ENCODE measurements around the gene ADAM19. TPM values are rescaled to one million over a fixed set of nuclear protein-coding genes. Genes with fewer than 3 reads are reported as not detected.
A peak's percentile ranks its signal among the peaks of the same experiment; 100 is the strongest.

Gene ADAM19
- total RNA-seq, 8 experiments from 2014 or later = 7.8 to 38.9 (median 17.7) TPM

DNA sequence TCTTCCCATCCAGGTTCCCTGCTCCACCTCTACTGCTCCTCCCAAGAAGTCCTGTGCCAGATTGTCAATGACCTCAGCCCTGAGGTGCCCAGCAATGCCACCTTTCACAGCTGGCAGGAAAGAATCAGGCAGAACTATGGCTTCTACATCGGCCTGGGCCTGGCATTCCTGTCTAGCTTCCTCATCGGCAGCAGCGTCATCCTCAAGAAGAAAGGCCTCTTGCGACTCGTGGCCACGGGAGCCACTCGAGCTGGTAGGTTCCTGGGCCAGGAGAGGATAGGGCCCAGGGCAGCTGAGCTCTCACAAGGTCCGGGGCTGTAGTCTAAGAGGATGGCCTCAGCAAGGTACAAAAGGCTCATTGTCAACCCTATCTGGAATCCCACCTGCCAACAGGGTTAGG lies 112.5 kb downstream of the ADAM19 start:
- no peak overlapping the region for H3K4me3 ChIP-seq
- 0 to 100% (median 93%) methylated on average over 1 to 6 of the region's 8 CpGs; no CpG with 5 or more reads in 3 of the 10 experiments for WGBS, 10 experiments
- no peak for ATAC-seq (replicated peaks in 6 of 8)
- in situ Hi-C loops (cut with MboI; ENCODE audit: low pct_unique_long_range_greater_than_20kb in 2 of 9, low sequenced_read_pairs in 9 of 9, unreplicated experiment in 9 of 9) = loop anchor here in 1 of 9 experiments (25.0 kb wide), 1 partner anchor 101 kb away; no protein-coding TSS in a partner anchor
- peak overlapping the region in 1 of 2 donors; percentile 2 for H3K27ac ChIP-seq
- H3K4me1 ChIP-seq (replicated peaks in 1 of 2) = peaks cover 0 to 19% of the 10 kb centered on the region in 2 donors

DNA sequence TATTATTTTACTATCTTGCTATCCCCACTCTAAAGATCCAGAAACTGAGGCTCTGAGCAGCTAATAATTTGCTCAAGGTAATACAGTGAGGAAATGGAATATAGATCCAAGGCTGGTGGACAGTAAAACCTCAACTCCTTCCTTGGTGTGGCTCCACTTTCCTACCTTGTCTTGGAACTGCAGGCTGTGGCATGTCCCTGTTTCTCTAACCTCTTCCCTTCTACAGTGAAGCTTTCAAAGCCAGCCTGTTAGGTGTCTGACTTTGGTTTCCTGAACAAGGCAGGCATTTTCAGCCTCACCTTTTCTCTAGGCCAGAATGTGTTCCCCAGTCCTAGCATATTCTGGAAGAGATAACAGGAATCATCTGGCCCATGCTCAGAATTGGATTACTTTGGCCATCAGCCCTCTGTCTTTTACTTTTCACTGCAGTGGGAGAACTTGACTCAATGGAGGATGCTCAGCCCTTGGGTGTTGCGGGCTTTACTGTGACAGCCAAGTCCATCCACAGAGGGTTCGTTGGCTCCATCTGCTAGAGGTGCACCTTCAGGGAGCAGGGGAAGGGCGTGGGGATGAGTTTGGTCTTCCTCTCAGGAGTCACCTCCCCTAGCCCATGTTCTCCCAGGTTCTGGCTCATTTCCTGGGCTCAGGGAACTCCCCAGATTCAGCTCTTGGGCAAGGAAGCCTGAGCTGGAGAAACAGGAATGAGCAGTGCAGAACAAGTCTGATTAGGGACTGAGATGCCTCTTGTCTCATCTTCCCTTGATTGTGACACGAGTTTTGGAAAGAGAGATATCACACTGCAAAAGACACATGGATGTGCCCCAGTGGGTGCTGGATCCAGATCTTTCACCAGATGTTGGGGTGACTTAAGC lies 114.4 kb downstream of the ADAM19 start:
- peaks cover 0 to 23% of the 10 kb centered on the region in 2 donors for H3K4me1 ChIP-seq (replicated peaks in 1 of 2)
- no peak overlapping the region for H3K27ac ChIP-seq
- in situ Hi-C loops (cut with MboI; ENCODE audit: low pct_unique_long_range_greater_than_20kb in 2 of 9, low sequenced_read_pairs in 9 of 9, unreplicated experiment in 9 of 9) = loop anchor here in 1 of 9 experiments (25.0 kb wide), 1 partner anchor 99 kb away; no protein-coding TSS in a partner anchor
- ATAC-seq (replicated peaks in 6 of 8) = no peak
- 0 to 100% (median 84%) methylated on average over 1 to 4 of the region's 4 CpGs; no CpG with 5 or more reads in 4 of the 10 experiments for WGBS, 10 experiments
- H3K4me3 ChIP-seq = no peak overlapping the region

GRCh38 chr5:157459715-157460599 lies 115.6 kb downstream of the ADAM19 start, which contains the start of gene NIPAL4:
TSS of gene NIPAL4 (plus strand) at chr5:157460213. CDS start at chr5:157460321, 108 bp downstream.
- in situ Hi-C loops (cut with MboI; ENCODE audit: low pct_unique_long_range_greater_than_20kb in 2 of 9, low sequenced_read_pairs in 9 of 9, unreplicated experiment in 9 of 9) = loop anchor here in 1 of 9 experiments (25.0 kb wide), 1 partner anchor 98 kb away; no protein-coding TSS in a partner anchor

GRCh38 chr5:157458835-157459234 lies 116.7 kb downstream of the ADAM19 start:
- Histone ChIP-seq H3K4me3 (no peak overlapping the region), H3K4me1 (replicated peaks in 1 of 2) (peaks cover 0 to 12% of the 10 kb centered on the region in 2 donors), H3K27ac (no peak overlapping the region)
- in situ Hi-C loops (cut with MboI; ENCODE audit: low pct_unique_long_range_greater_than_20kb in 2 of 9, low sequenced_read_pairs in 9 of 9, unreplicated experiment in 9 of 9) = loop anchor here in 1 of 9 experiments (25.0 kb wide), 1 partner anchor 97 kb away; no protein-coding TSS in a partner anchor
- 32 to 88% (median 61%) methylated on average over 2 to 5 of the region's 5 CpGs; no CpG with 5 or more reads in 4 of the 10 experiments for WGBS, 10 experiments
- ATAC-seq (replicated peaks in 6 of 8) = no peak

More at GRCh38 chr5:157459715-157460599, 115.6 kb downstream of the ADAM19 start, which contains the start of gene NIPAL4:
- H3K4me1 ChIP-seq (replicated peaks in 1 of 2) = peaks cover 0 to 23% of the 10 kb centered on the region in 2 donors
- H3K27ac ChIP-seq = no peak within 1 kb of the TSS
- ATAC-seq (replicated peaks in 6 of 8) = peak; percentile 11 to 79 (median 59)
- peak within 1 kb of the TSS; percentile 5 to 35 (median 17) for H3K4me3 ChIP-seq
- 0% methylated on average over 2 to 5 of the region's 54 CpGs; no CpG with 5 or more reads in 8 of the 10 experiments for WGBS, 10 experiments

GRCh38 chr5:157457391-157457790 lies 118.2 kb downstream of the ADAM19 start:
- Histone ChIP-seq H3K4me1 (replicated peaks in 1 of 2) (peaks cover 0 to 8% of the 10 kb centered on the region in 2 donors), H3K27ac (no peak overlapping the region), H3K4me3 (no peak overlapping the region)
- WGBS, 10 experiments = 33 to 100% (median 88%) methylated on average over 1 to 4 of the region's 5 CpGs
- no peak for ATAC-seq (replicated peaks in 6 of 8)
- in situ Hi-C loops (cut with MboI; ENCODE audit: low pct_unique_long_range_greater_than_20kb in 2 of 9, low sequenced_read_pairs in 9 of 9, unreplicated experiment in 9 of 9) = loop anchor here in 1 of 9 experiments (25.0 kb wide), 1 partner anchor 95 kb away; no protein-coding TSS in a partner anchor

DNA sequence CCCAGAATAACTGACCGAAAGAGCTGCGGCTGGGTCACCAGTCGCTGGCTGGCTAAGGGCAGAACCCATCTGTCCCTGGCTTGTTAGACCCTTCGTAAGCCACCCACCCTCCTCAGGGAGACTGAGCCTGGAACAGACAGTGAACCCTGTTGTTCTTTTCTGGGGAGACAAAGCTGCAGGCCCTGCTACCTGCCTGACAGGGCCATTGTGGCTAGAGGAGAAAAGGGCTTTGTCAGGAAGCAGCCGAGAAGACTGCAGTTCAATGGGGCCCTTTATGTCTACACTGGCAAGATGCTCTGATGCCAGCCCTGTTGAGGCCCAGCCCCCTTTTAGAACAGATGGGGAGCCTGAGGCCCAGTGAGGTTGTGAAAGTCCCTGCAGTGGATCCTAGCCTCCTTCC lies 119.3 kb downstream of the ADAM19 start:
- no peak overlapping the region for H3K27ac ChIP-seq
- in situ Hi-C loops (cut with MboI; ENCODE audit: low pct_unique_long_range_greater_than_20kb in 2 of 9, low sequenced_read_pairs in 9 of 9, unreplicated experiment in 9 of 9) = loop anchor here in 1 of 9 experiments (25.0 kb wide), 1 partner anchor 94 kb away; no protein-coding TSS in a partner anchor
- 82 to 100% (median 97%) methylated on average over 2 to 3 of the region's 5 CpGs; no CpG with 5 or more reads in 6 of the 10 experiments for WGBS, 10 experiments
- H3K4me1 ChIP-seq (replicated peaks in 1 of 2) = peaks cover 0 to 8% of the 10 kb centered on the region in 2 donors
- ATAC-seq (replicated peaks in 6 of 8) = no peak
- H3K4me3 ChIP-seq = no peak overlapping the region

- no peak for ATAC-seq (replicated peaks in 6 of 8)
- WGBS, 10 experiments = 57 to 100% (median 100%) methylated on average over 1 to 6 of the region's 7 CpGs; no CpG with 5 or more reads in 5 of the 10 experiments
- peaks cover 0 to 6% of the 10 kb centered on the region in 2 donors for H3K4me1 ChIP-seq (replicated peaks in 1 of 2)
- no peak overlapping the region for H3K27ac ChIP-seq
- in situ Hi-C loops (cut with MboI; ENCODE audit: low pct_unique_long_range_greater_than_20kb in 2 of 9, low sequenced_read_pairs in 9 of 9, unreplicated experiment in 9 of 9) = loop anchor here in 1 of 9 experiments (25.0 kb wide), 1 partner anchor 93 kb away; no protein-coding TSS in a partner anchor
- H3K4me3 ChIP-seq = no peak overlapping the region
Measured at GRCh38 chr5:157455057-157455456, 120.5 kb downstream of the ADAM19 start.

DNA sequence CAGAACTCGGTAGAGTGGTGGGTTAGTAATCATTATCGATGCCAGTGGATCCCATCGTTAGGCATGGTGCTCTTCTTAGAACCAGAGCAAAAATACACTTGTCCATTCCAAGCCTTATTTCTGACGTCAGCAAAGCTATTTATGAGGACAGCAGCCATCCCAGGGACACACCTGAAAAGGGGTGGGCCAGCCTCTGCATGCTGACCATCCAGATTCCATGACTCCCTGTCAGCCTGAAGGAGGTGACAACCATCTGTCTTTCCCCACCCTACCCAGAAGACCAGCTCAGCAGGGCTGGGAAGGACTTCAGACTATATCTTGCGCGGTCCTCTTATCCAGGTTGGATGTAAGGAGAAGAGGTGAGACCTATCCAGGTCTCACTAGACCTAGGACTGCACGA lies 121.3 kb downstream of the ADAM19 start:
- H3K27ac ChIP-seq = no peak overlapping the region
- in situ Hi-C loops (cut with MboI; ENCODE audit: low pct_unique_long_range_greater_than_20kb in 2 of 9, low sequenced_read_pairs in 9 of 9, unreplicated experiment in 9 of 9) = loop anchor here in 1 of 9 experiments (25.0 kb wide), 1 partner anchor 92 kb away; no protein-coding TSS in a partner anchor
- H3K4me3 ChIP-seq = no peak overlapping the region
- no peak for ATAC-seq (replicated peaks in 6 of 8)
- peaks cover 0 to 4% of the 10 kb centered on the region in 2 donors for H3K4me1 ChIP-seq (replicated peaks in 1 of 2)
- 58 to 100% (median 87%) methylated on average over 1 to 6 of the region's 7 CpGs; no CpG with 5 or more reads in 3 of the 10 experiments for WGBS, 10 experiments

- Histone ChIP-seq H3K27ac (no peak overlapping the region), H3K4me3 (no peak overlapping the region), H3K4me1 (replicated peaks in 1 of 2) (peaks cover 0 to 4% of the 10 kb centered on the region in 2 donors)
- ATAC-seq (replicated peaks in 6 of 8) = no peak
- WGBS, 10 experiments = 70 to 100% (median 100%) methylated on average over 1 to 3 of the region's 3 CpGs; no CpG with 5 or more reads in 5 of the 10 experiments
- in situ Hi-C loops (cut with MboI; ENCODE audit: low pct_unique_long_range_greater_than_20kb in 2 of 9, low sequenced_read_pairs in 9 of 9, unreplicated experiment in 9 of 9) = loop anchor here in 1 of 9 experiments (25.0 kb wide), 1 partner anchor 90 kb away; no protein-coding TSS in a partner anchor
Measured at GRCh38 chr5:157451806-157452205, 123.8 kb downstream of the ADAM19 start.

- H3K27ac ChIP-seq = no peak overlapping the region
- in situ Hi-C loops (cut with MboI; ENCODE audit: low pct_unique_long_range_greater_than_20kb in 2 of 9, low sequenced_read_pairs in 9 of 9, unreplicated experiment in 9 of 9) = loop anchor here in 1 of 9 experiments (25.0 kb wide), 1 partner anchor 88 kb away; no protein-coding TSS in a partner anchor
- no peaks in the 10 kb centered on the region for H3K4me1 ChIP-seq (replicated peaks in 1 of 2)
- WGBS, 10 experiments = 25 to 100% (median 89%) methylated on average over 1 to 3 of the region's 3 CpGs; no CpG with 5 or more reads in 1 of the 10 experiments
- H3K4me3 ChIP-seq = no peak overlapping the region
- ATAC-seq (replicated peaks in 6 of 8) = peak in 2 of 8 experiments; percentile 24 to 57
Measured at GRCh38 chr5:157450024-157450423, 125.6 kb downstream of the ADAM19 start.

- Histone ChIP-seq H3K27ac (no peak overlapping the region), H3K4me3 (no peak overlapping the region), H3K4me1 (replicated peaks in 1 of 2) (no peaks in the 10 kb centered on the region)
- peak in 4 of 8 experiments; percentile 21 to 62 (median 34) for ATAC-seq (replicated peaks in 6 of 8)
- in situ Hi-C loops (cut with MboI; ENCODE audit: low pct_unique_long_range_greater_than_20kb in 2 of 9, low sequenced_read_pairs in 9 of 9, unreplicated experiment in 9 of 9) = no loop called here
- 0 to 93% (median 71%) methylated on average over 1 to 6 of the region's 6 CpGs; no CpG with 5 or more reads in 1 of the 10 experiments for WGBS, 10 experiments
Measured at GRCh38 chr5:157449011-157449723, 126.4 kb downstream of the ADAM19 start.
